ENCODE results near the gene DERA.
"Not testable (repeated sequence)": the region's sequence is repeated elsewhere in the genome, so short reads cannot be mapped to it uniquely, and the experiment has no call there.

DERA gene

GRCh38 chr12:15995801-15996200 lies 84.7 kb downstream of the DERA start:
- ATAC-seq (no peak), DNase-seq (no peak)
- no peaks in the 10 kb centered on the region for H3K9me3 Mint-ChIP-seq
- H3K4me1 Mint-ChIP-seq: no peaks in the 10 kb centered on the region
- no peak overlapping the region for H3K4me3 Mint-ChIP-seq
- H3K27ac Mint-ChIP-seq: no peak overlapping the region
- no peaks in the 10 kb centered on the region for H3K27me3 Mint-ChIP-seq
- peaks cover 15% of the 10 kb centered on the region for H3K36me3 Mint-ChIP-seq (ENCODE audit: low read depth)

- ATAC-seq (no peak), DNase-seq (no peak)
- peaks cover 12% of the 10 kb centered on the region for H3K36me3 Mint-ChIP-seq (ENCODE audit: low read depth)
- no peak overlapping the region for H3K4me3 Mint-ChIP-seq
- H3K27me3 Mint-ChIP-seq: no peaks in the 10 kb centered on the region
- H3K27ac Mint-ChIP-seq: no peak overlapping the region
- H3K4me1 Mint-ChIP-seq: no peaks in the 10 kb centered on the region
- no peaks in the 10 kb centered on the region for H3K9me3 Mint-ChIP-seq
Measured at GRCh38 chr12:15996254-15996653, 85.1 kb downstream of the DERA start.

DNA sequence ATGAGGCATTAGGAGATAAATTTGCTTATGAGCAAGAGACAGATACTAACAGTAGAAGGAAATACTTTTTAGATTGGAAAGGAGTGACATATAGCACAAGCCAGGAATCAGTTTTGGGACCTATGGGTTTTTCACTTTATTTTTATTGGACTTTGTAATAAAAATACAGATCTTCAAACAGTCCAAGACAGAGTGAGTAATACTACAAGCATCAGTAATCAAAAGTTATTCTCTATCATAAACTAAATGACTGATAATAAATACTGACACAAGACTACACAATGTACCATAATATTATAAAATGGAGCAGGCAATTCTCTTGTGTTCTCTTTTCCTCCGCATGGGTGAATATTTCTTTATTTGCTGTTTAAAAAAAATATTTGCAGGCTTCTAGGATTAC lies 85.8 kb downstream of the DERA start:
- Mint-ChIP-seq H3K27me3 (no peaks in the 10 kb centered on the region), H3K27ac (no peak overlapping the region), H3K36me3 (ENCODE audit: low read depth) (peaks cover 14% of the 10 kb centered on the region), H3K4me1 (no peaks in the 10 kb centered on the region), H3K9me3 (no peaks in the 10 kb centered on the region), H3K4me3 (no peak overlapping the region)
- ATAC-seq (no peak), DNase-seq (no peak)

- peaks cover 9% of the 10 kb centered on the region for H3K36me3 Mint-ChIP-seq (ENCODE audit: low read depth)
- H3K9me3 Mint-ChIP-seq: no peaks in the 10 kb centered on the region
- ATAC-seq (no peak), DNase-seq (no peak)
- no peak overlapping the region for H3K4me3 Mint-ChIP-seq
- H3K4me1 Mint-ChIP-seq: no peaks in the 10 kb centered on the region
- no peaks in the 10 kb centered on the region for H3K27me3 Mint-ChIP-seq
- H3K27ac Mint-ChIP-seq: no peak overlapping the region
Measured at GRCh38 chr12:15997910-15998309, 86.8 kb downstream of the DERA start.

GRCh38 chr12:16002880-16003279 lies 91.7 kb downstream of the DERA start:
- H3K4me3 Mint-ChIP-seq: no peak overlapping the region
- DNase-seq (no peak), ATAC-seq (no peak)
- H3K36me3 Mint-ChIP-seq (ENCODE audit: low read depth): peaks cover 12% of the 10 kb centered on the region
- H3K9me3 Mint-ChIP-seq: no peaks in the 10 kb centered on the region
- H3K27ac Mint-ChIP-seq: no peak overlapping the region
- H3K27me3 Mint-ChIP-seq: no peaks in the 10 kb centered on the region
- no peaks in the 10 kb centered on the region for H3K4me1 Mint-ChIP-seq

DNA sequence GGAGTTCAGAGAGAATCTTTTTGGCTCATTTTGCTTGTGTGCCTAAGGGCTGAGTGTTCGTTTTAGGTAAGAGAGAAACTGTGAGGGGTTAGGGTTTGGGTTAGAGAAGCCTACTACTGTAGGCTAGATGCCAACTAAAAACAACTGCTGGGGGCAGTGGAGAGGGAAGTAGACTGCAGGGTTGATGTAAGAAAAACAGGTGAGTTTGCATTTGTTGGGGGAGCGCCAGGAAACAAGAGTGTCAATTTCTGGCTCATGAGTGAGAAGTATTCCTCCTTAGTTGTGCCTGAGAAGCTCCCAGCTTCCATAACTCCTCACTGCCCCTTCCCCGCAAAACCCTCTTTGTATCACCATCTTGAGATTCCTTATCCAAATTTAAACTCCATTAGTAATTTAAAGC lies 92.3 kb downstream of the DERA start:
- H3K36me3 Mint-ChIP-seq (ENCODE audit: low read depth): peaks cover 12% of the 10 kb centered on the region
- H3K9me3 Mint-ChIP-seq: no peaks in the 10 kb centered on the region
- H3K4me1 Mint-ChIP-seq: no peaks in the 10 kb centered on the region

GRCh38 chr12:16006752-16007151 lies 95.6 kb downstream of the DERA start:
- Mint-ChIP-seq H3K4me3 (no peak overlapping the region), H3K27me3 (no peaks in the 10 kb centered on the region), H3K27ac (no peak overlapping the region), H3K4me1 (no peaks in the 10 kb centered on the region), H3K9me3 (peaks cover under 1% of the 10 kb centered on the region), H3K36me3 (ENCODE audit: low read depth) (peaks cover 12% of the 10 kb centered on the region)
- no peak for DNase-seq
- no peak for ATAC-seq

More for the DNA sequence above, 92.3 kb downstream of the DERA start:
- H3K4me3 Mint-ChIP-seq: no peak overlapping the region
- no peak for ATAC-seq
- no peak for DNase-seq
- H3K27ac Mint-ChIP-seq: no peak overlapping the region
- no peaks in the 10 kb centered on the region for H3K27me3 Mint-ChIP-seq

- DNase-seq (no peak), ATAC-seq (no peak)
- no peak overlapping the region for H3K4me3 Mint-ChIP-seq
- H3K27ac Mint-ChIP-seq: no peak overlapping the region
- H3K36me3 Mint-ChIP-seq (ENCODE audit: low read depth): peaks cover 25% of the 10 kb centered on the region
- no peaks in the 10 kb centered on the region for H3K4me1 Mint-ChIP-seq
- no peaks in the 10 kb centered on the region for H3K27me3 Mint-ChIP-seq
- peaks cover 15% of the 10 kb centered on the region for H3K9me3 Mint-ChIP-seq
Measured at GRCh38 chr12:16008421-16008824, 97.3 kb downstream of the DERA start.

DNA sequence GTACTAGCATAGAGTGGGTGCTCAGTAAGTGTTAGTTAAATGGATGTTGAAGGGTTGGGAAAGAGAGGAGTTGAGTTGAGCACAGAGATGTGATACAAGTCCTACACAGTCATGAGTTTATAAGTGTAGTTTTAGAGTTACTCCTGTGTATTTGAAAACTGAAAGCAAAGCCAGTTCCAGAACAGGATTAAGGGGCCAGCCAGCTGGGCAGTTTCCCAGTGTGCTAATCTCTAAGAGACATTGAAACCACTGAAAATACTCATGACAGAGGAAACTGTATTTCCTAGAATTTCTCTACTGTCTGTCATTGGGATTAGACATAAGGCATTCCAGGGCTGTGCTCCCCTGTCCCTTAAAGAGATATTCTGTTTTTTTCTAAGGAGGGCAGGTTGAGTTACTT lies 101.0 kb downstream of the DERA start:
- Mint-ChIP-seq H3K27ac (no peak overlapping the region), H3K27me3 (no peaks in the 10 kb centered on the region), H3K36me3 (ENCODE audit: low read depth) (peaks cover 44% of the 10 kb centered on the region), H3K4me3 (no peak overlapping the region), H3K4me1 (no peaks in the 10 kb centered on the region), H3K9me3 (peaks cover 27% of the 10 kb centered on the region)
- ATAC-seq (no peak), DNase-seq (no peak)

GRCh38 chr12:16013722-16014121 lies 102.6 kb downstream of the DERA start:
- H3K36me3 Mint-ChIP-seq (ENCODE audit: low read depth): peaks cover 44% of the 10 kb centered on the region
- H3K27ac Mint-ChIP-seq: not testable (repeated sequence)

DNA sequence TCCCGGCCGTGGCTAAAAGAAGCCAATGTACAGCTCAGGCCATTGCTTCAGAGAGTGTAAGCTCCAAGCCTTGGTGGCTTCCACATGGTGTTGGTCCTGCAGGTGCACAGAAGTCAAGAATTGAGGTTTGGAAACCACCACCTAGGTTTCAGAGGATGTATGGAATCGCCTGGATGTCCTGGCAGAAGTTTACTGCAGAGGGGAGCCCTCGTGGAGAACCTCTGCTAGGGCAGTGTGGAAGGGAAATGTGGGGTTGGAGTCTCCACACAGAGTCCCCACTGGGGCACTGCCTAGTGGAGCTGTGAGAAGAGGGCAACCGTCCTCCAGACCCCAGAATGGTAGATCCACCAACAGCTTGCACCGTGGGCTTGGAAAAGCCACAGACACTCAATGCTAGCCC lies 103.3 kb downstream of the DERA start:
- H3K27me3 Mint-ChIP-seq, H3K4me3 Mint-ChIP-seq, H3K27ac Mint-ChIP-seq, ATAC-seq, DNase-seq, H3K4me1 Mint-ChIP-seq: not testable (repeated sequence)
- H3K9me3 Mint-ChIP-seq: peaks cover 30% of the 10 kb centered on the region
- H3K36me3 Mint-ChIP-seq (ENCODE audit: low read depth): peaks cover 47% of the 10 kb centered on the region

More at GRCh38 chr12:16013722-16014121, 102.6 kb downstream of the DERA start:
- DNase-seq, H3K27me3 Mint-ChIP-seq, H3K4me3 Mint-ChIP-seq, ATAC-seq, H3K4me1 Mint-ChIP-seq: not testable (repeated sequence)
- H3K9me3 Mint-ChIP-seq: peaks cover 28% of the 10 kb centered on the region

DNA sequence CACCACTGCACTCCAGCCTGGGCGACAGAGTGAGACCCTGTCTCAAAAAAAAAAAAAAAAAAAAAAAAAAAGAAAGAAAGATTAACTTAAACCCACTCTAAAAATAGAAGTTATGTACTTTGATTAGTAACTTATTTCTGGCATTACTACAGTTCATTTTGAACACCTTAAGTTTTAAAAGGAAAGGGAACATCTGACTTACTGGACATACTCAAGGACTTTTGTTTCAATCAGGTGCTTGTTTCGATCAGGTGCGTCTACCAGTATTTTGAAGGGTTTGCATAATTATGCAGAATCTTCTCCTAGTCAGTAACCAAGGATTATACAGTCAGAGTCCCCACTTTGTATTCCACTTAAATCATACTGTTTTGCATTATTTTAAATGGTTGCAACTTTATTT lies 105.6 kb downstream of the DERA start:
- Mint-ChIP-seq H3K27ac (no peak overlapping the region), H3K4me3 (no peak overlapping the region), H3K4me1 (no peaks in the 10 kb centered on the region), H3K27me3 (no peaks in the 10 kb centered on the region), H3K9me3 (peaks cover 45% of the 10 kb centered on the region), H3K36me3 (ENCODE audit: low read depth) (peaks cover 62% of the 10 kb centered on the region)
- DNase-seq (no peak), ATAC-seq (no peak)

GRCh38 chr12:16018306-16018705 lies 107.2 kb downstream of the DERA start:
- no peak for ATAC-seq

DNA sequence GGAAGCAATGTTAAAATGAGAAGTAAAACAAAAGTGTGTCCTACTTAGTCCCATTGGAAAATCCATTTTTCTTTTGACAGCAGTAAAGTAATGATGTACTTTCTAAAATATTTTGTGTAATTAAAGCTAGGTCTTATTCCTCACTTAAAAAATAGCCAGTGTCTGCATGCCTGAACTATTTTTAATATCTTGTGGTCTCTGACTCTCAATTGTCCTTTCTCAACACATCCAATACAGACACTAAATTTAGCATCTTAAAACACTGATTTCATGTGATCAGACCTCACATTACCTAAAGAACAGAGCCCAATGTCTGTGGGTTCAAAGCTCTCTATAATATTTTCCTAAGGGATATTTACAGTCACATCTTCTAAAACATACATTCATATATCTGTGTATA lies 108.0 kb downstream of the DERA start:
- no peak for DNase-seq
- no peak for ATAC-seq
- no peaks in the 10 kb centered on the region for H3K4me1 Mint-ChIP-seq
- peaks cover 52% of the 10 kb centered on the region for H3K36me3 Mint-ChIP-seq (ENCODE audit: low read depth)
- peaks cover 34% of the 10 kb centered on the region for H3K9me3 Mint-ChIP-seq
- no peak overlapping the region for H3K4me3 Mint-ChIP-seq
- H3K27me3 Mint-ChIP-seq: no peaks in the 10 kb centered on the region
- H3K27ac Mint-ChIP-seq: no peak overlapping the region

More at GRCh38 chr12:16018306-16018705, 107.2 kb downstream of the DERA start:
- Mint-ChIP-seq H3K27ac (no peak overlapping the region), H3K4me1 (no peaks in the 10 kb centered on the region), H3K36me3 (ENCODE audit: low read depth) (peaks cover 59% of the 10 kb centered on the region), H3K9me3 (peaks cover 36% of the 10 kb centered on the region), H3K27me3 (no peaks in the 10 kb centered on the region), H3K4me3 (no peak overlapping the region)
- no peak for DNase-seq

DNA sequence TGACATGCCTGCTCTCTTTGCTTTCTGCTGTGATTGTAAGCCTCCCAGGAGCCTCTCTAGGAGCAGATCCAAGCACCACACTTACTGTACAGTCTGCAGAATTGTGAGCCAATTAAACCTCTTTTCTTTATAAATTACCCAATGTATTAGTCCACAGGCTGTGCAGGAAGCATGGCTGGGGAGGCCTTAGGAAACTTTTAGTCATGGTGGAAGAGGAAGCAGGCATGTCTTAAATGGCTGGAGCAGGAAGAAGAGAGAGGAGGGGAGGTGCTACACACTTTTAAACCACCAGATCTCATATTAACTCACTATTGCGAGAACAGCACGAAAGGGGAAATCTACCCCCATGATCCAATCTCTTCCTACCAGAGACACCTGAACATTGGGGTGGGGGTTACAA lies 108.9 kb downstream of the DERA start:
- Mint-ChIP-seq H3K4me1 (no peaks in the 10 kb centered on the region), H3K27ac (no peak overlapping the region), H3K36me3 (ENCODE audit: low read depth) (peaks cover 44% of the 10 kb centered on the region), H3K9me3 (peaks cover 32% of the 10 kb centered on the region), H3K27me3 (no peaks in the 10 kb centered on the region), H3K4me3 (no peak overlapping the region)
- ATAC-seq: no peak
- DNase-seq: no peak

- Mint-ChIP-seq H3K4me1 (no peaks in the 10 kb centered on the region), H3K27ac (no peak overlapping the region), H3K4me3 (no peak overlapping the region), H3K27me3 (no peaks in the 10 kb centered on the region), H3K36me3 (ENCODE audit: low read depth) (peaks cover 39% of the 10 kb centered on the region), H3K9me3 (peaks cover 31% of the 10 kb centered on the region)
- ATAC-seq (no peak), DNase-seq (no peak)
Measured at GRCh38 chr12:16021026-16021425, 109.9 kb downstream of the DERA start.
